T47D (cell line): ENCODE data around the gene ADAMTSL1.
"Not testable (repeated sequence)": the region's sequence is repeated elsewhere in the genome, so short reads cannot be mapped to it uniquely, and the experiment has no call there.

Source experiments
- DNase-seq, 2 experiments: peaks; one replicate each; pipeline versions ENCODE4 v3.0.0 to v3.0.0-alpha.2; 2011 to 2012; ENCODE audit warnings: low read depth in 1 of 2, low spot score in 1 of 2
- JUND ChIP-seq: IDR thresholded peaks from 2 replicates; pipeline ENCODE4 v1.6.1; 2012; ENCODE audit warnings: low read depth
- in situ Hi-C: cut with HindIII; loops from 2 replicates; pipeline ENCODE4 v1.10.0; 2016; ENCODE audit warnings: low sequenced_read_pairs, low pct_unique_long_range_greater_than_20kb

Gene ADAMTSL1

GRCh38 chr9:18920141-18921084, 446.5 kb downstream of the ADAMTSL1 start:
- DNase-seq: no peak
- no peak for TF ChIP-seq JUND
- in situ Hi-C loops: no loop called here

GRCh38 chr9:18921366-18922075, 447.6 kb downstream of the ADAMTSL1 start:
- no peak for TF ChIP-seq JUND
- no peak for DNase-seq
- in situ Hi-C loops: no loop called here

GRCh38 chr9:18922161-18922885, 448.4 kb downstream of the ADAMTSL1 start:
- in situ Hi-C loops: no loop called here
- DNase-seq: no peak
- no peak for TF ChIP-seq JUND

GRCh38 chr9:18923167-18923566, 449.2 kb downstream of the ADAMTSL1 start:
- no peak for DNase-seq
- in situ Hi-C loops: no loop called here
- TF ChIP-seq JUND: no peak

GRCh38 chr9:18923671-18924430, 449.9 kb downstream of the ADAMTSL1 start:
- no peak for DNase-seq
- in situ Hi-C loops: no loop called here
- TF ChIP-seq JUND: no peak

GRCh38 chr9:18925880-18926279, 451.9 kb downstream of the ADAMTSL1 start:
- in situ Hi-C loops: no loop called here
- DNase-seq: no peak
- TF ChIP-seq JUND: no peak

GRCh38 chr9:18926513-18926912, 452.6 kb downstream of the ADAMTSL1 start:
- DNase-seq: no peak
- no peak for TF ChIP-seq JUND
- in situ Hi-C loops: no loop called here

GRCh38 chr9:18928711-18929110, 454.8 kb downstream of the ADAMTSL1 start:
- no peak for DNase-seq
- TF ChIP-seq JUND: no peak
- in situ Hi-C loops: no loop called here

GRCh38 chr9:18930611-18931010, 456.7 kb downstream of the ADAMTSL1 start:
- in situ Hi-C loops: not testable (repeated sequence)

GRCh38 chr9:18935541-18935940, 461.6 kb downstream of the ADAMTSL1 start:
- DNase-seq: no peak
- no peak for TF ChIP-seq JUND
- in situ Hi-C loops: no loop called here

More at GRCh38 chr9:18930611-18931010, 456.7 kb downstream of the ADAMTSL1 start:
- not testable (repeated sequence) for DNase-seq

- in situ Hi-C loops: no loop called here
- no peak for TF ChIP-seq JUND
- DNase-seq: no peak
Measured at GRCh38 chr9:18936094-18936871, 462.3 kb downstream of the ADAMTSL1 start.
